HUES48 (cell line): ENCODE data around the gene MRPS10.

Source experiments
- H3K27ac ChIP-seq: one replicate; pipeline ENCODE4 v1.7.0; 2013; ENCODE audit warnings: low read depth, low read length, inconsistent platforms
- H3K27me3 ChIP-seq: 2 replicates; pipeline ENCODE4 v1.6.1; 2013; ENCODE audit warnings: mild to moderate bottlenecking, low read length; ENCODE audit not compliant: control insufficient read depth, insufficient read depth
- H3K36me3 ChIP-seq: 2 replicates; pipeline ENCODE4 v1.6.1; 2013; ENCODE audit warnings: low read length; ENCODE audit not compliant: control insufficient read depth, insufficient read depth
- H3K4me1 ChIP-seq: 2 replicates; pipeline ENCODE4 v1.6.1; 2013; ENCODE audit warnings: mild to moderate bottlenecking, low read length; ENCODE audit not compliant: control insufficient read depth, insufficient read depth
- H3K4me3 ChIP-seq: 2 replicates; pipeline ENCODE4 v1.5.1; 2013; ENCODE audit warnings: mild to moderate bottlenecking, low read depth, low read length
- H3K9ac ChIP-seq: 2 replicates; pipeline ENCODE4 v1.6.1; 2013; ENCODE audit warnings: mild to moderate bottlenecking, low read depth, low read length, moderate library complexity
- H3K9me3 ChIP-seq: 2 replicates; pipeline ENCODE4 v1.6.1; 2013; ENCODE audit warnings: low read length; ENCODE audit not compliant: control insufficient read depth, insufficient read depth

Gene MRPS10

GRCh38 chr6:42159431-42160024 lies 58.1 kb downstream of the MRPS10 start:
- Histone ChIP-seq H3K27ac (no peak overlapping the region), H3K27me3 (0 out of 2 replicates have a peak, but pooled peaks cover 3% of the 10 kb centered on the region), H3K4me3 (no peak overlapping the region), H3K9me3 (no peaks in the 10 kb centered on the region), H3K9ac (no peak overlapping the region), H3K36me3 (no peaks in the 10 kb centered on the region), H3K4me1 (peaks cover 15% of the 10 kb centered on the region)

- H3K4me1 ChIP-seq: peaks cover 11% of the 10 kb centered on the region
- H3K36me3 ChIP-seq: no peaks in the 10 kb centered on the region
- 0 out of 2 replicates have a peak, but pooled peaks cover 3% of the 10 kb centered on the region for H3K27me3 ChIP-seq
- no peak overlapping the region for H3K4me3 ChIP-seq
- H3K9ac ChIP-seq: no peak overlapping the region
- H3K9me3 ChIP-seq: no peaks in the 10 kb centered on the region
- no peak overlapping the region for H3K27ac ChIP-seq
Observed at GRCh38 chr6:42158631-42159030, 59.0 kb downstream of the MRPS10 start.

GRCh38 chr6:42158011-42158410 lies 59.6 kb downstream of the MRPS10 start:
- no peak overlapping the region for H3K27ac ChIP-seq
- H3K9ac ChIP-seq: no peak overlapping the region
- H3K36me3 ChIP-seq: no peaks in the 10 kb centered on the region
- H3K4me3 ChIP-seq: no peak overlapping the region
- 0 out of 2 replicates have a peak, but pooled peaks cover 3% of the 10 kb centered on the region for H3K27me3 ChIP-seq
- peaks cover 8% of the 10 kb centered on the region for H3K4me1 ChIP-seq
- no peaks in the 10 kb centered on the region for H3K9me3 ChIP-seq
